Neural cell (in vitro differentiated cells): ENCODE data around the gene PTPRN2. TPM values are rescaled to one million over a fixed set of nuclear protein-coding genes. Genes with fewer than 3 reads are reported as not detected.

Source experiments
- H2AFZ ChIP-seq: fragments of 200-600, 300-800 bp; sonication (generic), shearing (Covaris generic); 2 replicates; pipeline ENCODE4 v1.6.0; 2014; ENCODE audit warnings: low read depth, mild to moderate bottlenecking, antibody characterized with exemption, low read length, moderate library complexity
- H3F3A ChIP-seq: fragments of 200-600 bp; shearing (Covaris generic); 2 replicates; pipeline ENCODE4 v1.6.1; 2016; ENCODE audit warnings: mild to moderate bottlenecking, moderate library complexity, mixed read lengths, antibody characterized with exemption, low read length; ENCODE audit not compliant: insufficient read depth, poor library complexity, severe bottlenecking
- H3K27ac ChIP-seq: fragments of 200-600, 300-800 bp; sonication (generic), shearing (Covaris generic); 2 replicates; pipeline ENCODE4 v1.5.1; 2014; ENCODE audit warnings: mild to moderate bottlenecking, low read length, moderate library complexity
- H3K27me3 ChIP-seq: fragments of 300-800, 200-600 bp; sonication (generic), shearing (Covaris generic); 2 replicates; pipeline ENCODE4 v1.6.0; 2014; ENCODE audit warnings: mild to moderate bottlenecking, low read depth, low read length, moderate library complexity; ENCODE audit not compliant: insufficient read depth
- H3K36me3 ChIP-seq: fragments of 300-800, 200-600 bp; sonication (generic), shearing (Covaris generic); 2 replicates; pipeline ENCODE4 v1.5.1; 2014; ENCODE audit warnings: mild to moderate bottlenecking, antibody characterized with exemption, low read length, moderate library complexity; ENCODE audit not compliant: insufficient read depth
- H3K4me2 ChIP-seq: fragments of 300-800, 200-600 bp; sonication (generic), shearing (Covaris generic); 2 replicates; pipeline ENCODE4 v1.6.0; 2014; ENCODE audit warnings: mild to moderate bottlenecking, low read length
- H3K4me3 ChIP-seq: fragments of 300-800, 200-600 bp; sonication (generic), shearing (Covaris generic); 2 replicates; pipeline ENCODE4 v1.5.1; 2014; ENCODE audit warnings: mild to moderate bottlenecking, low read length, moderate library complexity
- H3K79me2 ChIP-seq: fragments of 200-600 bp; shearing (Covaris generic); replicated peaks from 2 replicates; pipeline ENCODE4 v1.6.0; 2014; ENCODE audit warnings: mild to moderate bottlenecking, low read length, moderate library complexity; ENCODE audit not compliant: insufficient read depth
- H3K9ac ChIP-seq: fragments of 300-800, 200-600 bp; sonication (generic), shearing (Covaris generic); 2 replicates; pipeline ENCODE4 v1.6.1; 2016; ENCODE audit warnings: mild to moderate bottlenecking, low read length, mixed read lengths
- H3K9me2 ChIP-seq: fragments of 200-600 bp; shearing (Covaris generic); 2 replicates; pipeline ENCODE4 v1.6.1; 2016; ENCODE audit warnings: mild to moderate bottlenecking, low read length, mixed read lengths; ENCODE audit not compliant: insufficient read depth
- H3K9me3 ChIP-seq: fragments of 200-600, 300-800 bp; sonication (generic), shearing (Covaris generic); 2 replicates; pipeline ENCODE4 v1.6.1; 2016; ENCODE audit warnings: mild to moderate bottlenecking, mixed run types, low read length, moderate library complexity, mixed read lengths
- H4K20me1 ChIP-seq: fragments of 200-600 bp; shearing (Covaris generic); 2 replicates; pipeline ENCODE4 v1.6.1; 2016; ENCODE audit warnings: mild to moderate bottlenecking, mixed run types; ENCODE audit not compliant: insufficient read depth
- CTCF ChIP-seq: fragments of 450-650 bp; IDR thresholded peaks from 2 replicates; pipeline ENCODE4 v1.5.1; 2014; ENCODE audit warnings: antibody characterized with exemption, mild to moderate bottlenecking, moderate library complexity; ENCODE audit not compliant: poor library complexity, severe bottlenecking
- EP300 ChIP-seq: fragments of 450-650 bp; conservative IDR thresholded peaks from 2 replicates; pipeline ENCODE4 v1.6.1; 2014; ENCODE audit warnings: antibody characterized with exemption, mild to moderate bottlenecking, moderate library complexity; ENCODE audit not compliant: poor library complexity, severe bottlenecking
- EZH2 ChIP-seq: fragments of 200-600, 300-800 bp; shearing (Covaris generic), sonication (generic); IDR thresholded peaks from 2 replicates; pipeline ENCODE4 v1.6.1; 2014; ENCODE audit warnings: antibody characterized with exemption, low read length, borderline replicate concordance, mild to moderate bottlenecking; ENCODE audit not compliant: insufficient read depth, poor library complexity, severe bottlenecking
- MXI1 ChIP-seq: fragments of 450-650 bp; conservative IDR thresholded peaks from 2 replicates; pipeline ENCODE4 v1.6.1; 2014; ENCODE audit warnings: antibody characterized with exemption, mild to moderate bottlenecking; ENCODE audit not compliant: poor library complexity, severe bottlenecking
- POLR2AphosphoS5 ChIP-seq: IDR thresholded peaks from 2 replicates; pipeline ENCODE4 v1.6.1; 2012
- RAD21 ChIP-seq: fragments of 450-650 bp; conservative IDR thresholded peaks from 2 replicates; pipeline ENCODE4 v1.6.1; 2014; ENCODE audit warnings: antibody characterized with exemption, mild to moderate bottlenecking, moderate library complexity
- REST ChIP-seq: IDR thresholded peaks from 2 replicates; pipeline ENCODE4 v1.6.1; 2012; ENCODE audit warnings: borderline replicate concordance
- SMC3 ChIP-seq: fragments of 450-650 bp; conservative IDR thresholded peaks from 2 replicates; pipeline ENCODE4 v1.6.1; 2014; ENCODE audit warnings: antibody characterized with exemption, mild to moderate bottlenecking, moderate library complexity; ENCODE audit not compliant: poor library complexity
- TAF1 ChIP-seq: IDR thresholded peaks from 2 replicates; pipeline ENCODE4 v1.6.1; 2012; ENCODE audit warnings: low read depth
- polyA plus RNA-seq: library from polyadenylated mRNA; depleted of rRNA; stranded (reverse); fragments of >200 nt; gene quantifications from 2 replicates; pipeline ENCODE4 v1.2.3, GENCODE V29; 2014

Gene PTPRN2
- polyA plus RNA-seq, 1 donor from 2014 or later = 31.0 TPM

DNA sequence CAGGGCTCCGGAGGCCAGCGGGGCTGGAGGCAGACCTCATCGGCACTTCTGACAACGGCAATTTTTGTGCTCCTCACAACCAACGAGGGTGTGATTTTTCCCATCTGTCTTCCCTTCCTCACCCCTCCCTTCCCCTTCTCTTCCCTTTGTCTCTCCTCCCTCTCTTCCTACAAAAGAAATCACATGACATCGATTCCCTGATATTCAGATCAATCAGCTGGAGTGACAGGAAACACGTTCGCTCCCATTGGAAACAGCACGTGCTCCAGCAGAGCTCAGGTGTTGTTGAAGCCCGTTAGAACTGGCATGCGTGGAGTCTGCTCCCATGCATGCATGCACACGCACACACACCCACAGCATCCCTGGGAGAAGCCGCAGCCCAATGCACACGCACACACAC is 222.4 kb downstream of the PTPRN2 start:
- H3K79me2 ChIP-seq = peaks cover 4% of the 10 kb centered on the region
- H3K36me3 ChIP-seq = no peaks in the 10 kb centered on the region
- TF ChIP-seq MXI1 = peak; percentile 41
- no peak for TF ChIP-seq EP300
- TF ChIP-seq POLR2AphosphoS5 = peak; percentile 70
- no peak for TF ChIP-seq CTCF
- TF ChIP-seq EZH2 = no peak
- peak; percentile 64 for TF ChIP-seq REST
- TF ChIP-seq SMC3 = no peak
- no peak for TF ChIP-seq RAD21
- TF ChIP-seq TAF1 = no peak
- H3K9ac ChIP-seq = peak overlapping the region; percentile 40
- H4K20me1 ChIP-seq = no peaks in the 10 kb centered on the region
- no peaks in the 10 kb centered on the region for H3K9me3 ChIP-seq
- no peaks in the 10 kb centered on the region for H3K9me2 ChIP-seq
- no peak overlapping the region for H3K4me2 ChIP-seq
- peak overlapping the region; percentile 90 for H3K27ac ChIP-seq
- H2AFZ ChIP-seq = no peak overlapping the region
- H3F3A ChIP-seq = no peaks in the 10 kb centered on the region
- H3K4me3 ChIP-seq = peak overlapping the region; percentile 35
- no peaks in the 10 kb centered on the region for H3K27me3 ChIP-seq

- Histone ChIP-seq H3K4me3 (peak overlapping the region; percentile 35), H3K9me3 (no peaks in the 10 kb centered on the region), H3K9ac (peak overlapping the region; percentile 40), H4K20me1 (no peaks in the 10 kb centered on the region), H3K36me3 (no peaks in the 10 kb centered on the region), H2AFZ (no peak overlapping the region), H3K79me2 (peaks cover 2% of the 10 kb centered on the region), H3K4me2 (no peak overlapping the region), H3K27me3 (no peaks in the 10 kb centered on the region), H3F3A (no peaks in the 10 kb centered on the region), H3K27ac (peak overlapping the region; percentile 90), H3K9me2 (no peaks in the 10 kb centered on the region)
- TF ChIP-seq POLR2AphosphoS5 (no peak), RAD21 (no peak), CTCF (no peak)
These were observed 223.2 kb downstream of the PTPRN2 start for GRCh38 chr7:158364451-158364850.
